SU-DHL-6 (cell line): ENCODE data around the gene TMEM59L.

Experiments used
- H2AFZ ChIP-seq: fragments of 200-600 bp; sonication (generic); 2 replicates; pipeline ENCODE4 v1.6.1; 2014; ENCODE audit warnings: low read depth, mild to moderate bottlenecking, moderate library complexity, mixed read lengths, antibody characterized with exemption, low read length; ENCODE audit not compliant: severe bottlenecking
- H3F3A ChIP-seq: fragments of 200-600 bp; shearing (Covaris generic); 2 replicates; pipeline ENCODE4 v1.6.0; 2016; ENCODE audit warnings: antibody characterized with exemption, mild to moderate bottlenecking; ENCODE audit not compliant: insufficient read depth
- H3K27ac ChIP-seq: fragments of 200-600 bp; sonication (generic); 2 replicates; pipeline ENCODE4 v1.5.1; 2016; ENCODE audit warnings: low read depth, mild to moderate bottlenecking, low read length, moderate library complexity, mixed read lengths
- H3K27me3 ChIP-seq: fragments of 200-600 bp; sonication (generic), shearing (Covaris generic); 2 replicates; pipeline ENCODE4 v1.6.0; 2014; ENCODE audit warnings: mild to moderate bottlenecking, low read length
- H3K36me3 ChIP-seq: fragments of 200-600 bp; sonication (generic); 2 replicates; pipeline ENCODE4 v1.6.1; 2014; ENCODE audit warnings: mild to moderate bottlenecking, low read length, mixed read lengths
- H3K4me2 ChIP-seq: fragments of 300-600, 200-600 bp; shearing (Covaris generic), sonication (generic); 2 replicates; pipeline ENCODE4 v1.6.0; 2014; ENCODE audit warnings: low read length, low read depth, mild to moderate bottlenecking; ENCODE audit not compliant: poor library complexity, severe bottlenecking
- H3K4me3 ChIP-seq: fragments of 200-600 bp; sonication (generic); 2 replicates; pipeline ENCODE4 v1.5.1; 2014; ENCODE audit warnings: antibody characterized with exemption, low read length, mild to moderate bottlenecking, mixed read lengths; ENCODE audit not compliant: insufficient read depth, poor library complexity, severe bottlenecking
- H3K79me2 ChIP-seq: fragments of 200-600 bp; sonication (generic); 2 replicates; pipeline ENCODE4 v1.6.1; 2014; ENCODE audit warnings: mild to moderate bottlenecking, low read length, moderate library complexity; ENCODE audit not compliant: insufficient read depth
- H3K9ac ChIP-seq: fragments of 200-600 bp; sonication (generic); 2 replicates; pipeline ENCODE4 v1.7.0; 2014; ENCODE audit warnings: mild to moderate bottlenecking, low read length
- H3K9me2 ChIP-seq: fragments of 200-600 bp; sonication (generic); replicated peaks from 2 replicates; pipeline ENCODE4 v1.6.1; 2014; ENCODE audit warnings: low read length; ENCODE audit not compliant: insufficient read depth
- H3K9me3 ChIP-seq: fragments of 200-600 bp; sonication (generic); 2 replicates; pipeline ENCODE4 v1.6.1; 2014; ENCODE audit warnings: low read length, mixed read lengths; ENCODE audit not compliant: insufficient read depth
- H4K20me1 ChIP-seq: fragments of 200-600 bp; sonication (generic); 2 replicates; pipeline ENCODE4 v1.6.1; 2014; ENCODE audit warnings: low read depth, mild to moderate bottlenecking, antibody characterized with exemption, low read length, moderate library complexity, mixed read lengths
- EZH2phosphoT487 ChIP-seq: fragments of 200-600 bp; sonication (generic), shearing (Covaris generic); conservative IDR thresholded peaks from 2 replicates; pipeline ENCODE4 v1.6.1; 2018; ENCODE audit warnings: mild to moderate bottlenecking, antibody characterized with exemption, low read length, moderate library complexity, mixed read lengths
- TF ChIP-seq, protein P1 (sequence below): fragments of 200-600 bp; sonication (generic); IDR thresholded peaks from one replicate; pipeline ENCODE4 v1.5.1; 2017; ENCODE audit warnings: antibody characterized with exemption, mild to moderate bottlenecking, low read length, moderate library complexity; ENCODE audit not compliant: insufficient read depth, poor library complexity, severe bottlenecking

TMEM59L gene

DNA sequence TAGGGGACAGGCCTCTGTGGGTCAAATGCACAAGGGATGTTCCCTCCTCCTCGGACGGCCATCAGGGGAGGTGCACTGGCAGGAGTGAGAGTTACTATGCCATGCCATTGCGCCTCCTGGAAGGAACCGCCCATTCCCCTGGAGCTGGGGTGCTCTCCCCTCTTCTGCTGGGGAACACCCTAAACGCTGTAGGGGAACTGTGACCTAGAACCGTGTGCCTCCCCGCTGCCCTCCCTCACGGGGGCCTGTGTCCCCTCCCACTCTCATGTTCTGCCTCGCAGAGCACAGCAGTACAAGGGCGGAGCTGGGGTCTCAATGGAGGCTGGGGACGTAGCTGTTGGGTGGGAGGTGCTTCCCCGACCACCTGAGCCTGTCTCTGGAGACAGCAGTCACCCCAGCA is 53.6 kb downstream of the TMEM59L start:
- H4K20me1 ChIP-seq = no peaks in the 10 kb centered on the region
- no peak overlapping the region for H3K9ac ChIP-seq

DNA sequence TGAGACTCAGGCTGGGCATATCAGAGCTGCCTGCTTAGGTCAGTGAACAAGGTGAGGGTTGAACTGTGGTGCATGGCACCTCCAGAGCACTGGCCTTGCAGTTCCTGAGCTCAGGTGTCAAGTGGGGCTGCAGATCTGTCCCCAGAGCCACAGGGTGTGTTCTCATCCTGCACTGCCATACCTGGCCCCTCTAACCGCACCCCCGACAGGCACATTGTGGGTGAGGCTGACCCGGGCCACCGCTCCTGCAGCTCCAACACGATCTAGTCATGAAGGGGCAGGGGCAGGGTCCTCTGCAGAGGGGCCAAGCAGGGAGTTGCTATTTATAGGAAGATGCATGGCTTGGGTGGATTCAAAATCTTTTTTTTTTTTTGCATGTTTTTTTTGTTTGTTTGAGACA is 54.1 kb downstream of the TMEM59L start:
- H3K9me2 ChIP-seq = no peaks in the 10 kb centered on the region
- H4K20me1 ChIP-seq = no peaks in the 10 kb centered on the region
- no peak overlapping the region for H3K27ac ChIP-seq
- no peak overlapping the region for H2AFZ ChIP-seq
- TF ChIP-seq, protein P1, sequence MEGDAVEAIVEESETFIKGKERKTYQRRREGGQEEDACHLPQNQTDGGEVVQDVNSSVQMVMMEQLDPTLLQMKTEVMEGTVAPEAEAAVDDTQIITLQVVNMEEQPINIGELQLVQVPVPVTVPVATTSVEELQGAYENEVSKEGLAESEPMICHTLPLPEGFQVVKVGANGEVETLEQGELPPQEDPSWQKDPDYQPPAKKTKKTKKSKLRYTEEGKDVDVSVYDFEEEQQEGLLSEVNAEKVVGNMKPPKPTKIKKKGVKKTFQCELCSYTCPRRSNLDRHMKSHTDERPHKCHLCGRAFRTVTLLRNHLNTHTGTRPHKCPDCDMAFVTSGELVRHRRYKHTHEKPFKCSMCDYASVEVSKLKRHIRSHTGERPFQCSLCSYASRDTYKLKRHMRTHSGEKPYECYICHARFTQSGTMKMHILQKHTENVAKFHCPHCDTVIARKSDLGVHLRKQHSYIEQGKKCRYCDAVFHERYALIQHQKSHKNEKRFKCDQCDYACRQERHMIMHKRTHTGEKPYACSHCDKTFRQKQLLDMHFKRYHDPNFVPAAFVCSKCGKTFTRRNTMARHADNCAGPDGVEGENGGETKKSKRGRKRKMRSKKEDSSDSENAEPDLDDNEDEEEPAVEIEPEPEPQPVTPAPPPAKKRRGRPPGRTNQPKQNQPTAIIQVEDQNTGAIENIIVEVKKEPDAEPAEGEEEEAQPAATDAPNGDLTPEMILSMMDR = no peak
- no peak for TF ChIP-seq EZH2phosphoT487
- no peak overlapping the region for H3K9ac ChIP-seq
- H3F3A ChIP-seq = no peaks in the 10 kb centered on the region
- no peaks in the 10 kb centered on the region for H3K79me2 ChIP-seq
- H3K27me3 ChIP-seq = no peaks in the 10 kb centered on the region
- H3K36me3 ChIP-seq = no peaks in the 10 kb centered on the region
- no peak overlapping the region for H3K4me2 ChIP-seq
- H3K9me3 ChIP-seq = no peaks in the 10 kb centered on the region
- H3K4me3 ChIP-seq = no peak overlapping the region

More for the DNA sequence above, 53.6 kb downstream of the TMEM59L start:
- H3K36me3 ChIP-seq = no peaks in the 10 kb centered on the region
- H3K4me3 ChIP-seq = no peak overlapping the region
- H3K79me2 ChIP-seq = no peaks in the 10 kb centered on the region
- no peaks in the 10 kb centered on the region for H3K9me3 ChIP-seq
- no peaks in the 10 kb centered on the region for H3F3A ChIP-seq
- no peak overlapping the region for H3K4me2 ChIP-seq
- H3K27me3 ChIP-seq = no peaks in the 10 kb centered on the region
- H3K9me2 ChIP-seq = no peaks in the 10 kb centered on the region
- H3K27ac ChIP-seq = no peak overlapping the region
- TF ChIP-seq, protein P1 = no peak
- no peak for TF ChIP-seq EZH2phosphoT487
- no peak overlapping the region for H2AFZ ChIP-seq

- Histone ChIP-seq H3K4me3 (no peak overlapping the region), H2AFZ (no peak overlapping the region), H3K9me3 (no peaks in the 10 kb centered on the region), H3K9ac (no peak overlapping the region), H3K27me3 (no peaks in the 10 kb centered on the region), H3K79me2 (no peaks in the 10 kb centered on the region), H3K27ac (no peak overlapping the region), H3K4me2 (no peak overlapping the region), H3K9me2 (no peaks in the 10 kb centered on the region), H3K36me3 (no peaks in the 10 kb centered on the region), H3F3A (no peaks in the 10 kb centered on the region), H4K20me1 (no peaks in the 10 kb centered on the region)
- TF ChIP-seq, protein P1 = no peak
- no peak for TF ChIP-seq EZH2phosphoT487
These were observed 55.0 kb downstream of the TMEM59L start for GRCh38 chr19:18667531-18668251.
